GM23338 (cell line): ENCODE measurements around the gene PIK3C3.

ENCODE experiments used
- CTCF ChIP-seq, 2 experiments: fragments of 200-600 bp in 1 of 2; sonication (generic) in 1 of 2; conservative IDR thresholded peaks; 2 replicates each; pipeline versions ENCODE4 v1.5.1 to v1.6.1; 2016 to 2017; ENCODE audit warnings: antibody characterized with exemption in 2 of 2, low read depth in 2 of 2, mild to moderate bottlenecking in 2 of 2, moderate library complexity in 1 of 2
- EZH2 ChIP-seq: fragments of 200-600 bp; sonication (generic); IDR thresholded peaks from one replicate; pipeline ENCODE4 v1.8.0; 2017; ENCODE audit warnings: antibody characterized with exemption, mild to moderate bottlenecking, low read depth; ENCODE audit not compliant: unreplicated experiment
- EZH2phosphoT487 ChIP-seq: fragments of 200-600 bp; sonication (generic); IDR thresholded peaks from one replicate; pipeline ENCODE4 v1.8.1; 2018; ENCODE audit warnings: antibody characterized with exemption; ENCODE audit not compliant: unreplicated experiment
- NANOG ChIP-seq: IDR thresholded peaks from 2 replicates; pipeline ENCODE4 v1.6.1; 2016; ENCODE audit warnings: antibody characterized with exemption, borderline replicate concordance
- TF ChIP-seq, protein P1 (sequence below): IDR thresholded peaks from one replicate; pipeline ENCODE4 v1.6.1; 2018; ENCODE audit warnings: antibody characterized with exemption; ENCODE audit not compliant: unreplicated experiment

GRCh38 chr18:41949206-41949920 lies 5.7 kb upstream of the PIK3C3 start:
- TF ChIP-seq EZH2phosphoT487 (no peak), CTCF (conservative IDR thresholded peaks at IDR 0.05; ENCODE audit: low read depth in 2 of 2) (no peak), EZH2 (no peak), NANOG (no peak)
- TF ChIP-seq, protein P1, sequence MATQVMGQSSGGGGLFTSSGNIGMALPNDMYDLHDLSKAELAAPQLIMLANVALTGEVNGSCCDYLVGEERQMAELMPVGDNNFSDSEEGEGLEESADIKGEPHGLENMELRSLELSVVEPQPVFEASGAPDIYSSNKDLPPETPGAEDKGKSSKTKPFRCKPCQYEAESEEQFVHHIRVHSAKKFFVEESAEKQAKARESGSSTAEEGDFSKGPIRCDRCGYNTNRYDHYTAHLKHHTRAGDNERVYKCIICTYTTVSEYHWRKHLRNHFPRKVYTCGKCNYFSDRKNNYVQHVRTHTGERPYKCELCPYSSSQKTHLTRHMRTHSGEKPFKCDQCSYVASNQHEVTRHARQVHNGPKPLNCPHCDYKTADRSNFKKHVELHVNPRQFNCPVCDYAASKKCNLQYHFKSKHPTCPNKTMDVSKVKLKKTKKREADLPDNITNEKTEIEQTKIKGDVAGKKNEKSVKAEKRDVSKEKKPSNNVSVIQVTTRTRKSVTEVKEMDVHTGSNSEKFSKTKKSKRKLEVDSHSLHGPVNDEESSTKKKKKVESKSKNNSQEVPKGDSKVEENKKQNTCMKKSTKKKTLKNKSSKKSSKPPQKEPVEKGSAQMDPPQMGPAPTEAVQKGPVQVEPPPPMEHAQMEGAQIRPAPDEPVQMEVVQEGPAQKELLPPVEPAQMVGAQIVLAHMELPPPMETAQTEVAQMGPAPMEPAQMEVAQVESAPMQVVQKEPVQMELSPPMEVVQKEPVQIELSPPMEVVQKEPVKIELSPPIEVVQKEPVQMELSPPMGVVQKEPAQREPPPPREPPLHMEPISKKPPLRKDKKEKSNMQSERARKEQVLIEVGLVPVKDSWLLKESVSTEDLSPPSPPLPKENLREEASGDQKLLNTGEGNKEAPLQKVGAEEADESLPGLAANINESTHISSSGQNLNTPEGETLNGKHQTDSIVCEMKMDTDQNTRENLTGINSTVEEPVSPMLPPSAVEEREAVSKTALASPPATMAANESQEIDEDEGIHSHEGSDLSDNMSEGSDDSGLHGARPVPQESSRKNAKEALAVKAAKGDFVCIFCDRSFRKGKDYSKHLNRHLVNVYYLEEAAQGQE: no peak
